ENCODE results near the gene TSKU.

- TF ChIP-seq POLR2A (IDR thresholded peaks at IDR 0.05; ENCODE audit: low read length) (no peak), GATA1 (IDR thresholded peaks at IDR 0.05; ENCODE audit: low read depth, low read length) (no peak)
These were observed 1.9 kb upstream of the TSKU start for GRCh38 chr11:76781046-76781801.
